HepG2 (cell line): Measurements from ENCODE around the gene MNDA. TPM values are rescaled to one million over a fixed set of nuclear protein-coding genes. Genes with fewer than 3 reads are reported as not detected.

Experiments used
- ATAC-seq: fragments of 200-7000 bp; cut with Tn5 transposase; 3 replicates; pipeline ENCODE4 v1.9.1; 2020; ENCODE audit warnings: mild to moderate bottlenecking, moderate library complexity
- BruUV-seq: library from RNA; stranded (reverse); fragments of 400-500 nt; replicated peaks from 2 replicates; lab custom pipeline; 2021; lab: Mats Ljungman, UMichigan
- CTCF ChIA-PET: fragments of 300-600 bp; formaldehyde crosslinking; extraction: SDS; loops from one replicate; lab custom pipeline; 2021; ENCODE audit warnings: low total read pairs, inconsistent platforms, low intra/inter-chr PET ratio; lab: Yijun Ruan, JAX
- POLR2A ChIA-PET: fragments of 350-600 bp; sonication (Branson Sonifier 250); formaldehyde crosslinking; loops from one replicate; lab custom pipeline; 2020; ENCODE audit warnings: antibody characterized with exemption, inconsistent platforms; lab: Yijun Ruan, JAX
- DNase-seq: peaks from one replicate; pipeline ENCODE4 v3.0.0-alpha.2; 2015; ENCODE audit warnings: low spot score
- FAIRE-seq: peaks from 3 replicates; lab custom pipeline; 2011; peaks lifted over from hg19 to GRCh38; lab: Jason Lieb, UNC
- H2AFZ ChIP-seq: one replicate; pipeline ENCODE4 v1.6.1; 2011; ENCODE audit warnings: low read length, inconsistent platforms
- H3K27ac ChIP-seq: fragments of 300-600 bp; 3 replicates; pipeline ENCODE4 v1.8.0; 2011; ENCODE audit warnings: mixed run types, mild to moderate bottlenecking, mixed read lengths, low read length, inconsistent platforms; ENCODE audit not compliant: insufficient read depth; ENCODE audit errors: extremely low read length
- H3K27me3 ChIP-seq, 2 experiments: fragments of 200-600 bp in 1 of 2; 2 replicates in 1 of 2; 3 replicates in 1 of 2; pipeline versions ENCODE4 v1.6.0 to v1.8.0; 2011; ENCODE audit warnings: low read length in 2 of 2, mild to moderate bottlenecking in 2 of 2, moderate library complexity in 2 of 2, inconsistent platforms in 1 of 2; ENCODE audit not compliant: insufficient read depth in 2 of 2, control insufficient read depth in 1 of 2
- H3K36me3 ChIP-seq, 2 experiments: fragments of 200-600 bp in 1 of 2; replicated peaks in 1 of 2; 2 replicates in 1 of 2; 3 replicates in 1 of 2; pipeline versions ENCODE4 v1.5.1 to v1.8.0; 2011; ENCODE audit warnings: low read length in 2 of 2, inconsistent platforms in 1 of 2; ENCODE audit not compliant: insufficient read depth in 2 of 2, control insufficient read depth in 1 of 2
- H3K4me1 ChIP-seq: 2 replicates; pipeline ENCODE4 v1.5.1; 2012; ENCODE audit warnings: low read length, inconsistent platforms; ENCODE audit not compliant: insufficient read depth
- H3K4me2 ChIP-seq: 2 replicates; pipeline ENCODE4 v1.6.0; 2011; ENCODE audit warnings: low read depth, low read length, inconsistent platforms
- H3K4me3 ChIP-seq, 3 experiments: fragments of 200-600 bp in 1 of 3; sonication (generic), shearing (Covaris generic) in 1 of 3; replicated peaks in 1 of 3; 2 replicates each; pipeline ENCODE4 v1.5.1; 2011 to 2016; ENCODE audit warnings: low read length in 3 of 3, inconsistent platforms in 2 of 3, low read depth in 2 of 3, mild to moderate bottlenecking in 2 of 3, control low read depth in 1 of 3, mixed read lengths in 1 of 3; ENCODE audit not compliant: insufficient read depth in 1 of 3
- H3K79me2 ChIP-seq: one replicate; pipeline ENCODE4 v1.6.1; 2011; ENCODE audit warnings: low read length, inconsistent platforms; ENCODE audit not compliant: insufficient read depth
- H3K9ac ChIP-seq: 2 replicates; pipeline ENCODE4 v1.6.0; 2011; ENCODE audit warnings: mild to moderate bottlenecking, low read depth, low read length, inconsistent platforms; ENCODE audit not compliant: insufficient read depth
- H3K9me3 ChIP-seq: 2 replicates; pipeline ENCODE4 v1.5.1; 2012; ENCODE audit warnings: mild to moderate bottlenecking, low read length
- H4K20me1 ChIP-seq: 2 replicates; pipeline ENCODE4 v1.6.0; 2011; ENCODE audit warnings: inconsistent platforms, mild to moderate bottlenecking, low read length, moderate library complexity; ENCODE audit not compliant: insufficient read depth
- FOXO4 ChIP-seq: sonication (generic); formaldehyde crosslinking; conservative IDR thresholded peaks from 2 replicates; pipeline ENCODE4 v1.8.1; 2023; ENCODE audit warnings: missing genetic modification reagents
- MAFF ChIP-seq: IDR thresholded peaks from 2 replicates; pipeline ENCODE4 v1.6.1; 2011; ENCODE audit warnings: low read depth, low read length, improper control_type of control experiment
- MXI1 ChIP-seq: IDR thresholded peaks from 3 replicates; pipeline ENCODE4 v1.6.1; 2012; ENCODE audit warnings: low read depth, low read length, inconsistent platforms, borderline replicate concordance
- ZNF335 ChIP-seq: sonication (generic); formaldehyde crosslinking; IDR thresholded peaks from 2 replicates; pipeline ENCODE4 v1.4.0; 2020; ENCODE audit warnings: missing genetic modification reagents
- ZNF512B ChIP-seq: sonication (generic); formaldehyde crosslinking; IDR thresholded peaks from 2 replicates; pipeline ENCODE4 v1.5.1; 2020; ENCODE audit warnings: missing genetic modification reagents, mild to moderate bottlenecking, borderline replicate concordance
- whole genome bisulfite sequencing: methylation state at CpG from one replicate; pipeline ENCODE4 v1.1.6; 2017; ENCODE audit warnings: low lambda C conversion rate; 5-methylcytosine and 5-hydroxymethylcytosine counted together
- in situ Hi-C: cut with HindIII; loops from 2 replicates; pipeline ENCODE4 v1.10.0; 2017; ENCODE audit warnings: low pct_unique_long_range_greater_than_20kb; ENCODE audit not compliant: extremely low pct_ligation_motif_present
- intact Hi-C: fragments of 100-400 bp; cut with micrococcal nuclease; formaldehyde crosslinking; loops from one replicate; pipeline ENCODE4 v1.10.0; 2022; ENCODE audit not compliant: unreplicated experiment
- polyA plus RNA-seq, 8 experiments: library from polyadenylated mRNA; depleted of rRNA in 3 of 8; stranded (reverse) in 7 of 8; unstranded in 1 of 8; fragments of >200 nt; fragmentation: Illumina TruSeq in 4 of 8; extraction: Trizol in 4 of 8; gene quantifications; 2 replicates each; pipeline versions ENCODE4 v1.2.1 to v1.2.3, GENCODE V29; 2011 to 2016; ENCODE audit warnings: low read depth in 4 of 8, missing spikeins in 1 of 8, mixed read lengths in 1 of 8; ENCODE audit not compliant: insufficient read depth in 1 of 8
- total RNA-seq, 5 experiments: library from RNA; depleted of rRNA; stranded (reverse); fragments of >200 nt; fragmentation: Illumina TruSeq; extraction: Trizol; gene quantifications; 2 replicates each; pipeline ENCODE4 v1.2.3, GENCODE V29; 2016; ENCODE audit warnings: low read depth in 1 of 5
- TF ChIP-seq, protein P1 (sequence below): fragments of 450-650 bp; IDR thresholded peaks from 2 replicates; pipeline ENCODE4 v1.6.1; 2016

Gene MNDA
- total and polyA plus RNA-seq, 2 of the 13 experiments (the other 11 are each of a cell fraction or from before 2014, with no cell fraction given), result not detected

GRCh38 chr1:158814970-158815369, 16.2 kb upstream of the MNDA start:
- H3K27ac ChIP-seq, result no peak overlapping the region
- FAIRE-seq (no peak), DNase-seq (no peak), ATAC-seq (no peak)
- in situ Hi-C loops (no loop called here), intact Hi-C loops (no loop called here)
- no peak overlapping the region for H2AFZ ChIP-seq
- no peaks in the 10 kb centered on the region for H4K20me1 ChIP-seq
- TF ChIP-seq MXI1, result no peak
- TF ChIP-seq MAFF, result no peak
- peaks cover 47% of the 10 kb centered on the region for H3K9me3 ChIP-seq
- no TSS peak for BruUV-seq
- H3K4me3 ChIP-seq, result no peak overlapping the region
- H3K36me3 ChIP-seq, result no peaks in the 10 kb centered on the region
- no peak overlapping the region for H3K9ac ChIP-seq
- 6% methylated on average over 1 of the region's 1 CpG for WGBS
- no peaks in the 10 kb centered on the region for H3K4me1 ChIP-seq
- POLR2A ChIA-PET, result no interaction called here
- no peaks in the 10 kb centered on the region for H3K79me2 ChIP-seq
- CTCF ChIA-PET, result no interaction called here
- H3K4me2 ChIP-seq, result no peak overlapping the region
- no peaks in the 10 kb centered on the region for H3K27me3 ChIP-seq

DNA sequence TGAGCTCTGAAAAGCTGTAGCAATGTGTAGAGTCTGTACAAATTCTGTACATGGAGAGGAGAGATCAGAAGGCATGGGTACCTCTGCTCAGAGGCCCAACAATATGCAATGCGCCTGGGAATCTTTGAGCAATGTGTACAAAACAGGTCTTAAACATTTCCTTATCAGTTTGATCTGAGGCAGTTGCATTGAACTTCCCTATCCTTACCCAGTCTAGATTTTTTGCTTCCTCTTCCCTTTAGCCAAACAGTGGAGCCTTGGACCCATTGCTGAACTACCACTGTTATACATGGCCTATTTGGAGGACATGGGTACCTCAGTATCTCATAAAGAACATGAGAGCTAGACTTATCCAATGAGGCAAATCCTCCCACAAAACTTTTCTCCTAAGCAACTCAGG, 12.6 kb upstream of the MNDA start:
- CTCF ChIA-PET, result no interaction called here
- Histone ChIP-seq H3K9ac (no peak overlapping the region), H3K79me2 (no peaks in the 10 kb centered on the region), H2AFZ (no peak overlapping the region), H3K27me3 (no peaks in the 10 kb centered on the region), H3K27ac (no peak overlapping the region), H3K4me3 (no peak overlapping the region), H3K36me3 (no peaks in the 10 kb centered on the region), H4K20me1 (no peaks in the 10 kb centered on the region), H3K9me3 (peaks cover 77% of the 10 kb centered on the region), H3K4me1 (no peaks in the 10 kb centered on the region), H3K4me2 (no peak overlapping the region)
- 0% methylated on average over 1 of the region's 1 CpG for WGBS
- no peak for ATAC-seq
- no peak for FAIRE-seq
- intact Hi-C loops (no loop called here), in situ Hi-C loops (no loop called here)
- BruUV-seq, result no TSS peak
- no peak for DNase-seq
- POLR2A ChIA-PET, result no interaction called here
- no peak for TF ChIP-seq ZNF512B
- TF ChIP-seq ZNF335 (CRISPR knock-in tag), result no peak
- TF ChIP-seq, protein P1, sequence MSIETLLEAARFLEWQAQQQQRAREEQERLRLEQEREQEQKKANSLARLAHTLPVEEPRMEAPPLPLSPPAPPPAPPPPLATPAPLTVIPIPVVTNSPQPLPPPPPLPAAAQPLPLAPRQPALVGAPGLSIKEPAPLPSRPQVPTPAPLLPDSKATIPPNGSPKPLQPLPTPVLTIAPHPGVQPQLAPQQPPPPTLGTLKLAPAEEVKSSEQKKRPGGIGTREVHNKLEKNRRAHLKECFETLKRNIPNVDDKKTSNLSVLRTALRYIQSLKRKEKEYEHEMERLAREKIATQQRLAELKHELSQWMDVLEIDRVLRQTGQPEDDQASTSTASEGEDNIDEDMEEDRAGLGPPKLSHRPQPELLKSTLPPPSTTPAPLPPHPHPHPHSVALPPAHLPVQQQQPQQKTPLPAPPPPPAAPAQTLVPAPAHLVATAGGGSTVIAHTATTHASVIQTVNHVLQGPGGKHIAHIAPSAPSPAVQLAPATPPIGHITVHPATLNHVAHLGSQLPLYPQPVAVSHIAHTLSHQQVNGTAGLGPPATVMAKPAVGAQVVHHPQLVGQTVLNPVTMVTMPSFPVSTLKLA, result no peak
- no peak for TF ChIP-seq FOXO4 (CRISPR knock-in tag)
